DND-41 (cell line): ENCODE data around the gene SRA1.

Experiments
- ATAC-seq: fragments of 200-7000 bp; cut with Tn5 transposase; 3 replicates; pipeline ENCODE4 v1.9.1; 2021; ENCODE audit warnings: low read depth; ENCODE audit not compliant: insufficient read depth
- DNase-seq: peaks from one replicate; pipeline ENCODE4 v3.0.0-alpha.2; 2020
- H2AFZ ChIP-seq: 2 replicates; pipeline ENCODE4 v1.6.0; 2012; ENCODE audit warnings: low read depth, low read length
- H3K27ac ChIP-seq: 2 replicates; pipeline ENCODE4 v1.5.1; 2012; ENCODE audit warnings: low read length, inconsistent platforms
- H3K27me3 ChIP-seq: fragments of 200-600 bp; sonication (generic); 2 replicates; pipeline ENCODE4 v1.6.0; 2012; ENCODE audit warnings: low read length, mild to moderate bottlenecking, inconsistent platforms; ENCODE audit not compliant: insufficient read depth, poor library complexity
- H3K36me3 ChIP-seq: 2 replicates; pipeline ENCODE4 v1.5.1; 2012; ENCODE audit warnings: low read length, inconsistent platforms; ENCODE audit not compliant: insufficient read depth
- H3K4me1 ChIP-seq: 2 replicates; pipeline ENCODE4 v1.5.1; 2012; ENCODE audit warnings: mild to moderate bottlenecking, low read length; ENCODE audit not compliant: insufficient read depth
- H3K4me2 ChIP-seq: 2 replicates; pipeline ENCODE4 v1.6.0; 2012; ENCODE audit warnings: mild to moderate bottlenecking, moderate library complexity, low read length, inconsistent platforms; ENCODE audit not compliant: insufficient read depth
- H3K4me3 ChIP-seq, 2 experiments: fragments of 200-600 bp in 1 of 2; shearing (Covaris generic) in 1 of 2; 2 replicates each; pipeline ENCODE4 v1.5.1; 2012 to 2016; ENCODE audit warnings: inconsistent platforms in 2 of 2, low read length in 2 of 2, mild to moderate bottlenecking in 2 of 2, low read depth in 1 of 2, moderate library complexity in 1 of 2
- H3K79me2 ChIP-seq: 2 replicates; pipeline ENCODE4 v1.6.0; 2012; ENCODE audit warnings: low read length, inconsistent platforms; ENCODE audit not compliant: insufficient read depth
- H3K9ac ChIP-seq: 2 replicates; pipeline ENCODE4 v1.6.0; 2012; ENCODE audit warnings: low read depth, mild to moderate bottlenecking, inconsistent platforms, low read length, moderate library complexity
- H3K9me3 ChIP-seq: 2 replicates; pipeline ENCODE4 v1.5.1; 2012; ENCODE audit warnings: low read length, moderate library complexity, mild to moderate bottlenecking, inconsistent platforms; ENCODE audit not compliant: insufficient read depth, severe bottlenecking
- H4K20me1 ChIP-seq: 2 replicates; pipeline ENCODE4 v1.6.0; 2012; ENCODE audit warnings: low read length; ENCODE audit not compliant: insufficient read depth
- EZH2 ChIP-seq: IDR thresholded peaks from 3 replicates; pipeline ENCODE4 v1.6.1; 2012; ENCODE audit warnings: borderline replicate concordance, low read depth, mild to moderate bottlenecking, moderate library complexity, low read length, inconsistent platforms; ENCODE audit not compliant: severe bottlenecking
- TF ChIP-seq, protein P1 (sequence below): IDR thresholded peaks from 2 replicates; pipeline ENCODE4 v1.5.1; 2012; ENCODE audit warnings: borderline replicate concordance, low read length, moderate library complexity, mild to moderate bottlenecking; ENCODE audit not compliant: poor library complexity, severe bottlenecking; ENCODE audit errors: extremely low read depth

SRA1 gene

DNA sequence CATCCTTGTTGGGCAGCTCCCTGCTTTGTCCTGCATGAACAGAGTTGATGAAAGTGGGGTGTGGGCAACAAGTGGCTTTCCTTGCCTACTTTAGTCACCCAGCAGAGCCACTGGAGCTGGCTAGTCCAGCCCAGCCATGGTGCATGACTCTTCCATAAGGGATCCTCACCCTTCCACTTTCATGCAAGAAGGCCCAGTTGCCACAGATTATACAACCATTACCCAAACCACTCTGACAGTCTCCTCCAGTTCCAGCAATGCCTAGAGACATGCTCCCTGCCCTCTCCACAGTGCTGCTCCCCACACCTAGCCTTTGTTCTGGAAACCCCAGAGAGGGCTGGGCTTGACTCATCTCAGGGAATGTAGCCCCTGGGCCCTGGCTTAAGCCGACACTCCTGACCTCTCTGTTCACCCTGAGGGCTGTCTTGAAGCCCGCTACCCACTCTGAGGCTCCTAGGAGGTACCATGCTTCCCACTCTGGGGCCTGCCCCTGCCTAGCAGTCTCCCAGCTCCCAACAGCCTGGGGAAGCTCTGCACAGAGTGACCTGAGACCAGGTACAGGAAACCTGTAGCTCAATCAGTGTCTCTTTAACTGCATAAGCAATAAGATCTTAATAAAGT lies 11.3 kb upstream of the SRA1 start:
- H3K27me3 ChIP-seq, result no peaks in the 10 kb centered on the region
- no peak overlapping the region for H2AFZ ChIP-seq
- peaks cover 35% of the 10 kb centered on the region for H3K36me3 ChIP-seq
- H3K9me3 ChIP-seq, result no peaks in the 10 kb centered on the region
- no peak overlapping the region for H3K4me2 ChIP-seq
- H3K4me1 ChIP-seq, result peaks cover 27% of the 10 kb centered on the region
- H3K9ac ChIP-seq, result no peak overlapping the region
- no peak overlapping the region for H3K4me3 ChIP-seq
- no peak overlapping the region for H3K27ac ChIP-seq
- 0 out of 2 replicates have a peak, but pooled peaks cover 5% of the 10 kb centered on the region for H4K20me1 ChIP-seq
- peaks cover 35% of the 10 kb centered on the region for H3K79me2 ChIP-seq
- DNase-seq (no peak), ATAC-seq (no peak)
- no peak for TF ChIP-seq EZH2
- TF ChIP-seq, protein P1, sequence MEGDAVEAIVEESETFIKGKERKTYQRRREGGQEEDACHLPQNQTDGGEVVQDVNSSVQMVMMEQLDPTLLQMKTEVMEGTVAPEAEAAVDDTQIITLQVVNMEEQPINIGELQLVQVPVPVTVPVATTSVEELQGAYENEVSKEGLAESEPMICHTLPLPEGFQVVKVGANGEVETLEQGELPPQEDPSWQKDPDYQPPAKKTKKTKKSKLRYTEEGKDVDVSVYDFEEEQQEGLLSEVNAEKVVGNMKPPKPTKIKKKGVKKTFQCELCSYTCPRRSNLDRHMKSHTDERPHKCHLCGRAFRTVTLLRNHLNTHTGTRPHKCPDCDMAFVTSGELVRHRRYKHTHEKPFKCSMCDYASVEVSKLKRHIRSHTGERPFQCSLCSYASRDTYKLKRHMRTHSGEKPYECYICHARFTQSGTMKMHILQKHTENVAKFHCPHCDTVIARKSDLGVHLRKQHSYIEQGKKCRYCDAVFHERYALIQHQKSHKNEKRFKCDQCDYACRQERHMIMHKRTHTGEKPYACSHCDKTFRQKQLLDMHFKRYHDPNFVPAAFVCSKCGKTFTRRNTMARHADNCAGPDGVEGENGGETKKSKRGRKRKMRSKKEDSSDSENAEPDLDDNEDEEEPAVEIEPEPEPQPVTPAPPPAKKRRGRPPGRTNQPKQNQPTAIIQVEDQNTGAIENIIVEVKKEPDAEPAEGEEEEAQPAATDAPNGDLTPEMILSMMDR, result no peak

DNA sequence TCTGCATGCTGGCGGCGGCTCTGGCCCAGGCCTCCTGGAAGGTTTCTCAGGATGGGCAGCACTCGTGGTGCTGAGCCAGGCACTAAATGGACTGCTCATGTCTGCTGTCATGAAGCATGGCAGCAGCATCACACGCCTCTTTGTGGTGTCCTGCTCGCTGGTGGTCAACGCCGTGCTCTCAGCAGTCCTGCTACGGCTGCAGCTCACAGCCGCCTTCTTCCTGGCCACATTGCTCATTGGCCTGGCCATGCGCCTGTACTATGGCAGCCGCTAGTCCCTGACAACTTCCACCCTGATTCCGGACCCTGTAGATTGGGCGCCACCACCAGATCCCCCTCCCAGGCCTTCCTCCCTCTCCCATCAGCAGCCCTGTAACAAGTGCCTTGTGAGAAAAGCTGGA lies 10.6 kb upstream of the SRA1 start:
- Histone ChIP-seq H3K27me3 (no peaks in the 10 kb centered on the region), H3K9me3 (no peaks in the 10 kb centered on the region), H4K20me1 (0 out of 2 replicates have a peak, but pooled peaks cover 5% of the 10 kb centered on the region), H3K4me3 (no peak overlapping the region), H3K4me1 (peaks cover 33% of the 10 kb centered on the region), H3K36me3 (peaks cover 35% of the 10 kb centered on the region), H3K27ac (no peak overlapping the region), H3K79me2 (peaks cover 39% of the 10 kb centered on the region), H3K4me2 (no peak overlapping the region), H2AFZ (no peak overlapping the region), H3K9ac (no peak overlapping the region)
- TF ChIP-seq, protein P1, result no peak
- TF ChIP-seq EZH2, result no peak
- DNase-seq (no peak), ATAC-seq (no peak)

- no peaks in the 10 kb centered on the region for H3K27me3 ChIP-seq
Observed at GRCh38 chr5:140567136-140567818, 10.0 kb upstream of the SRA1 start.

More at GRCh38 chr5:140567136-140567818, 10.0 kb upstream of the SRA1 start:
- Histone ChIP-seq H4K20me1 (0 out of 2 replicates have a peak, but pooled peaks cover 5% of the 10 kb centered on the region), H3K4me3 (no peak overlapping the region), H3K27ac (no peak overlapping the region), H3K4me2 (no peak overlapping the region), H2AFZ (no peak overlapping the region), H3K9ac (no peak overlapping the region), H3K79me2 (peaks cover 39% of the 10 kb centered on the region), H3K9me3 (no peaks in the 10 kb centered on the region), H3K4me1 (peaks cover 39% of the 10 kb centered on the region), H3K36me3 (peaks cover 38% of the 10 kb centered on the region)
- TF ChIP-seq, protein P1, result no peak
- TF ChIP-seq EZH2, result no peak
- DNase-seq (no peak), ATAC-seq (no peak)
